ACC112 (cell line): Measurements from ENCODE around the gene F2R.
"Not testable (repeated sequence)": the region's sequence is repeated elsewhere in the genome, so short reads cannot be mapped to it uniquely, and the experiment has no call there.

Experiments
- H2AFZ ChIP-seq: fragments of 200-600 bp; sonication (generic); one replicate; pipeline ENCODE4 v1.6.0; 2017; ENCODE audit warnings: antibody characterized with exemption, low read length; ENCODE audit not compliant: unreplicated experiment
- H3K27ac ChIP-seq: fragments of 200-600 bp; sonication (generic); 2 replicates; pipeline ENCODE4 v1.5.1; 2014; ENCODE audit warnings: low read depth, mild to moderate bottlenecking, antibody characterized with exemption, low read length, moderate library complexity
- H3K27me3 ChIP-seq: fragments of 200-600 bp; sonication (generic); 2 replicates; pipeline ENCODE4 v1.6.1; 2014; ENCODE audit warnings: mild to moderate bottlenecking, antibody characterized with exemption, low read length, moderate library complexity, mixed read lengths; ENCODE audit not compliant: insufficient read depth
- H3K36me3 ChIP-seq: fragments of 200-600 bp; sonication (generic); 2 replicates; pipeline ENCODE4 v1.6.1; 2016; ENCODE audit warnings: mild to moderate bottlenecking, antibody characterized with exemption, low read length, moderate library complexity, mixed read lengths; ENCODE audit not compliant: insufficient read depth
- H3K4me1 ChIP-seq: fragments of 200-600 bp; sonication (generic); one replicate; pipeline ENCODE4 v1.6.1; 2016; ENCODE audit warnings: low read length, mixed read lengths; ENCODE audit not compliant: insufficient read depth, unreplicated experiment, control insufficient read depth
- H3K4me3 ChIP-seq: fragments of 200-600 bp; sonication (generic); 2 replicates; pipeline ENCODE4 v1.5.1; 2014; ENCODE audit warnings: mild to moderate bottlenecking, low read depth, low read length
- H3K79me2 ChIP-seq: fragments of 200-600 bp; sonication (generic); one replicate; pipeline ENCODE4 v1.6.0; 2016; ENCODE audit warnings: low read length; ENCODE audit not compliant: control insufficient read depth, unreplicated experiment, insufficient read depth

Gene F2R

DNA sequence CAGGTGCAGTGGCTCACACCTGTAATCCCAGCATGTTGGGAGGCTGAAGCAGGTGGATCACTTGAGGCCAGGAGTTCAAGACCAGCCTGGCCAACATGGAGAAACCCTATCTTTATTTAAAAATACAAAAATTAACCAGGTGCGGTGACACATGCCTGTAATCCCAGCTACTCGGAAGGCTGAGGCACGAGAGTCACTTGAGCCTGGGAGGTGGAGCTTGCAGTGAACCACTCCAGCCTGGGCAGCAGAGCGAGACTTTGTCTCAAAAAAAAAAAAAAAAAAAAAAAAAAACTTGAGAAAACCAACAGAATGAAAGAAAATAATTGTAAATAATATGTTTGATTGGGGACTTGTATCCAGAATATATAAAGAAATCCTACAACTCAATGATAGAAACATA lies 35.1 kb upstream of the F2R start:
- not testable (repeated sequence) for H3K4me1 ChIP-seq, H3K27ac ChIP-seq, H3K79me2 ChIP-seq, H3K36me3 ChIP-seq, H3K4me3 ChIP-seq, H3K27me3 ChIP-seq, H2AFZ ChIP-seq

DNA sequence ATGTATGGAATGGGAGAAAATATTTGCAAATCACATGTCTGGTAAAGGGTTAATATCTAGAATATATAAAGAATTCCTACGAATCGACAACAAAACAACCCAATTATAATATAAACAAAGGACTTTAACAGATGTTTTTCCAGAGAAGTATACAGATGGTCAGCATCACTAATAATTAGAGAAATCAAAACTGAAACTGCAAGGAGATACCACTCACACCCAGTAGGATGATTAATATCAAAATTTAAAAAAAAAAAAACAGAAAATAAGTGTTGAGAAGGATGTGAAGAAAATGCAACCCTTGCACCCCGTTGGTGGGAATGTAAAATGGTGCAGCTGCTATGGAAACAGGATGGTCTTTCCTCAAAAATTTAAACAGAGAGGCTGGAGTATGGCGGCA lies 34.6 kb upstream of the F2R start:
- no peak overlapping the region for H3K4me3 ChIP-seq
- no peaks in the 10 kb centered on the region for H3K79me2 ChIP-seq
- no peaks in the 10 kb centered on the region for H3K36me3 ChIP-seq
- no peak overlapping the region for H2AFZ ChIP-seq
- no peak overlapping the region for H3K27ac ChIP-seq
- no peaks in the 10 kb centered on the region for H3K27me3 ChIP-seq
- no peaks in the 10 kb centered on the region for H3K4me1 ChIP-seq

DNA sequence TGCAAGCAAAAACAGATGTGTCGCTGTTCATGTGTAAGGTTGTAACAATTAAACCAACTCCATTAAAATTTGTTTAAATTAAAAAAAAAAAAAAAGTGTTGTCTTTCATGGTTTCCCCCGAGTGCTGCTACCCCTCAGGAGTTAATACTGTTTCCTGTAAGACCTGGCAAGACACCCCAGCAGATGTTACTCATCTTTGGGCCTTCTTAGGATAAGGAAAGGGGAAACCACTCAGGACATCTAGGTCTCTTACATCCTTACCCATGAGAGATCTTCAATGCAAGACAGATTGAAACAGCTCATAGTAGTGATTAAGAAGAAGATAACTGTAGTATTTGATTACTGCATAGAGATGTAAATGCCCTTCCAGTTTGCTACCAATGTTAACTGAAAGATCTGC lies 33.5 kb upstream of the F2R start:
- no peak overlapping the region for H3K27ac ChIP-seq
- H3K4me3 ChIP-seq: no peak overlapping the region
- H3K36me3 ChIP-seq: no peaks in the 10 kb centered on the region
- no peaks in the 10 kb centered on the region for H3K79me2 ChIP-seq
- H2AFZ ChIP-seq: no peak overlapping the region
- no peaks in the 10 kb centered on the region for H3K4me1 ChIP-seq
- no peaks in the 10 kb centered on the region for H3K27me3 ChIP-seq

DNA sequence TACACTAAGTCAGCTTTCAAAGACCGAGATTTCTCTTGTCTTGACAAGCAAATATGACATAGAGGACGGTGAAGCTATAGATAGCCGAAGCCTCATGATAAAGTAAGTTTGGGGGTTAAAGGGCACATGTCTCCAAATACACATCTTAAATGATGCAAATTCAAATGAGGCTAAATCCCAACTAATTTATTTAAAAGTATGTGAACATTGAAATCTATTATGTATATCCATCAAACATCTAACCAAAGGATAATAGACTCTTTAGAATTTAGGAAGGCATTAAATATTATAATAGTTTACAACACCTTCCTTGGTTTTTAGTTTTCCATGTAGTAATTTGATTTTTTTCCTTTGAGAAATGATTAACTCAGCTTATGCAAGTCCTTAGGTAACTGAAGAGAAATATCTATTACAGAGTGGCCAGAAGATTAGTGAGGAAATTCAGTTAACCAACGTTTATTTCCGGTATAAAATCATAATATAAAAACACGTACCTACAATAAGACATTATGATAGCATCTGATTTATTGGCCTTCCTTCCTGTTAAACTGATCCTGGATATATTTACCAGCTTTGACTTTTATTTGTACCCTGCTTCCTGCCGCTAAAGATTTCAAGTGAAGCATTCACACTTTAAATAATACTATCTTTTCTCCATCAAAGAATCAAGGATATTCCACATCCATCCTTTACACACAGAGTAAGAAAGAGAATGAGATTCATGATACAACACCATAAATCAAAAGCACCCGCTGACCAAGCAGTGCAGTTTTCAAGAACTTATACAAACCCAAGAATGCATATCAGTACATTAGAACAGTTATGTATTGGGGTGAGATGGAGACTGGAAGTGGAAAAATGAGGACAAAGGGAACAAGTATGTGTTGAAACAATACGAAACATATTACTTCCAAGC lies 31.9 kb upstream of the F2R start:
- H3K79me2 ChIP-seq: no peaks in the 10 kb centered on the region
- no peaks in the 10 kb centered on the region for H3K27me3 ChIP-seq
- H3K4me3 ChIP-seq: no peak overlapping the region
- no peak overlapping the region for H2AFZ ChIP-seq
- peaks cover 12% of the 10 kb centered on the region for H3K4me1 ChIP-seq
- no peak overlapping the region for H3K27ac ChIP-seq
- H3K36me3 ChIP-seq: no peaks in the 10 kb centered on the region

- Histone ChIP-seq H3K27me3 (no peaks in the 10 kb centered on the region), H2AFZ (no peak overlapping the region), H3K79me2 (no peaks in the 10 kb centered on the region), H3K36me3 (no peaks in the 10 kb centered on the region), H3K4me3 (no peak overlapping the region), H3K27ac (no peak overlapping the region), H3K4me1 (peaks cover 18% of the 10 kb centered on the region)
Measured at GRCh38 chr5:76684756-76685519, 31.0 kb upstream of the F2R start.

DNA sequence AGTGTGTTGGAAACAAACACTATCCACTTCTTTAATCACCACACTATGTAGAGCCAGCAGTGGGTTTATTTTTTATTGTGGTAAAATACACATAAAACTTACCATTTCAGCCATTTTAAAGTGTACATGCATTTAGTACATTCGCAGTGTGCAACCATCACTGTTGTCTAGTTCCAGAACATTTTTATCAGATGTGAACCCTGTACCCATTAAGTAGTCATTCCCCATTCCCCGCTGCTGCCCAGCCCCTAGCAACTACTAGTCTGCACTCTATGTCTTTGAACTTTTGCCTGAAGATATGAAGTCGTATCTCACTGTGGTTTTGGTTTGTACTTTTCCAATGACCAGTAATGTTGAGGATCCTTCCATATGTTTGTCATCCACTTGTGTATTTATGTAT lies 30.2 kb upstream of the F2R start:
- H2AFZ ChIP-seq: no peak overlapping the region
- no peaks in the 10 kb centered on the region for H3K27me3 ChIP-seq
- no peak overlapping the region for H3K4me3 ChIP-seq
- H3K36me3 ChIP-seq: no peaks in the 10 kb centered on the region
- H3K79me2 ChIP-seq: no peaks in the 10 kb centered on the region
- H3K27ac ChIP-seq: no peak overlapping the region
- peaks cover 26% of the 10 kb centered on the region for H3K4me1 ChIP-seq

DNA sequence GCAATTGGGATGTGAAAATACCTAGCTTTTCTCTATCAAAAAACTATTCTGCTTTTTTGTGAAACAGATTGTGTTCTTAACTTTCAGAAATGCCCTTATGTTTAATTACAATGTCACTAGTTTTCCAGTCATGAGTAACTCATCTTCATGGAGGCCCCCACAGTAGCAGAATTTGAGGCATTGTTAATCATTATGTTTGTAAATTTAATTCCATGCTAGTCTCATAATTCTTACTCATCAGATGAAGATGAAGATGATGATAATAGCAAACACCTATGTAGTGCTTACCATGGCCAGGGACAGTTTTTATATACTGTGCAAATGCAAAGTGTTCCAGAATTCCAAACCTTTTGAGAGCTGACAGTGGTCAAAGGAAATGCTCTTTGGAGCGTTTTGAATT lies 27.7 kb upstream of the F2R start:
- peaks cover 45% of the 10 kb centered on the region for H3K4me1 ChIP-seq
- peak overlapping the region; percentile 83; the same call in 1 of the 2 replicates for H3K27ac ChIP-seq
- no peaks in the 10 kb centered on the region for H3K36me3 ChIP-seq
- no peak overlapping the region for H3K4me3 ChIP-seq
- no peaks in the 10 kb centered on the region for H3K27me3 ChIP-seq
- H3K79me2 ChIP-seq: no peaks in the 10 kb centered on the region
- no peak overlapping the region for H2AFZ ChIP-seq

GRCh38 chr5:76688836-76689235 lies 27.1 kb upstream of the F2R start:
- no peaks in the 10 kb centered on the region for H3K36me3 ChIP-seq
- no peaks in the 10 kb centered on the region for H3K79me2 ChIP-seq
- H3K4me3 ChIP-seq: no peak overlapping the region
- peak overlapping the region; percentile 40 for H2AFZ ChIP-seq
- H3K4me1 ChIP-seq: peaks cover 45% of the 10 kb centered on the region
- peak overlapping the region; percentile 83 for H3K27ac ChIP-seq
- H3K27me3 ChIP-seq: no peaks in the 10 kb centered on the region

GRCh38 chr5:76689321-76690036 lies 26.4 kb upstream of the F2R start:
- H3K79me2 ChIP-seq: no peaks in the 10 kb centered on the region
- no peaks in the 10 kb centered on the region for H3K36me3 ChIP-seq
- peak overlapping the region; percentile 33 for H2AFZ ChIP-seq
- no peaks in the 10 kb centered on the region for H3K27me3 ChIP-seq
- H3K27ac ChIP-seq: peak overlapping the region; percentile 83
- H3K4me3 ChIP-seq: no peak overlapping the region
- H3K4me1 ChIP-seq: peaks cover 45% of the 10 kb centered on the region

GRCh38 chr5:76690037-76690679 lies 25.8 kb upstream of the F2R start:
- Histone ChIP-seq H3K4me3 (no peak overlapping the region), H3K79me2 (no peaks in the 10 kb centered on the region), H3K27ac (peak overlapping the region; percentile 83), H3K27me3 (no peaks in the 10 kb centered on the region), H2AFZ (peak overlapping the region; percentile 33), H3K36me3 (no peaks in the 10 kb centered on the region), H3K4me1 (peaks cover 47% of the 10 kb centered on the region)
